Vagina (tissue), 2 donors: ENCODE results near the gene MRPS12.

Experiments
- CTCF ChIP-seq, 3 experiments: fragments of 450-650 bp in 2 of 3; fragments of 200-600 bp in 1 of 3; sonication (generic) in 1 of 3; IDR thresholded peaks; one replicate each; pipeline ENCODE4 v1.5.1; 2017 to 2019; ENCODE audit warnings: antibody characterized with exemption in 3 of 3, mild to moderate bottlenecking in 2 of 3, moderate library complexity in 2 of 3
- POLR2A ChIP-seq, 2 donors: fragments of 450-650 bp; IDR thresholded peaks; one replicate each; pipeline ENCODE4 v1.6.1; 2017; ENCODE audit warnings: antibody characterized with exemption in 2 of 2, mild to moderate bottlenecking in 2 of 2, moderate library complexity in 2 of 2

- no peak for TF ChIP-seq CTCF (IDR thresholded peaks at IDR 0.05)
- TF ChIP-seq POLR2A (IDR thresholded peaks at IDR 0.05) = no peak
Measured at GRCh38 chr19:38944981-38945506, 14.3 kb downstream of the MRPS12 start.
